Amygdala (tissue), 56 donors: Measurements from ENCODE around the gene OR52I1.

Experiments used
- DNase-seq, 56 donors: peaks; one replicate each; lab custom pipeline; 2025; lab: John Stamatoyannopoulos, UW

The OR52I1 gene, protein sequence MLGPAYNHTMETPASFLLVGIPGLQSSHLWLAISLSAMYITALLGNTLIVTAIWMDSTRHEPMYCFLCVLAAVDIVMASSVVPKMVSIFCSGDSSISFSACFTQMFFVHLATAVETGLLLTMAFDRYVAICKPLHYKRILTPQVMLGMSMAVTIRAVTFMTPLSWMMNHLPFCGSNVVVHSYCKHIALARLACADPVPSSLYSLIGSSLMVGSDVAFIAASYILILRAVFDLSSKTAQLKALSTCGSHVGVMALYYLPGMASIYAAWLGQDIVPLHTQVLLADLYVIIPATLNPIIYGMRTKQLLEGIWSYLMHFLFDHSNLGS

DNA sequence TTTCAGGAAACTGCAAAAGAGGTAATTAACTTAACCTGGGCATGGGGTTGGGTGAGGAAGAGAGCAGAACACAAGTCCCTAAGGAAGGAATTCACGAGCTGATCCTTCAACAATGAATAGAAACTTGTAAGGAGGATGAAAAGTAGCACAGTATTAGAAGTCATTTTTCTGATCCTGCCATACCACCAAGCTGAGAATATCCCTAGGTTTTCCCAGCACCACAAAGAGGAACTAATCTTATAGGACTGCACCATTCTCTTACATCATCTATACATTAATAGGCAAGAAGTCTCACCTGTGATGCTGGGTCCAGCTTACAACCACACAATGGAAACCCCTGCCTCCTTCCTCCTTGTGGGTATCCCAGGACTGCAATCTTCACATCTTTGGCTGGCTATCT is at the start of gene OR52I1:
TSS of gene OR52I1 (plus strand) at position 301 of the 400 bp plus-strand sequence. CDS start at position 301, 0 bp downstream.
- DNase-seq = no peak

DNA sequence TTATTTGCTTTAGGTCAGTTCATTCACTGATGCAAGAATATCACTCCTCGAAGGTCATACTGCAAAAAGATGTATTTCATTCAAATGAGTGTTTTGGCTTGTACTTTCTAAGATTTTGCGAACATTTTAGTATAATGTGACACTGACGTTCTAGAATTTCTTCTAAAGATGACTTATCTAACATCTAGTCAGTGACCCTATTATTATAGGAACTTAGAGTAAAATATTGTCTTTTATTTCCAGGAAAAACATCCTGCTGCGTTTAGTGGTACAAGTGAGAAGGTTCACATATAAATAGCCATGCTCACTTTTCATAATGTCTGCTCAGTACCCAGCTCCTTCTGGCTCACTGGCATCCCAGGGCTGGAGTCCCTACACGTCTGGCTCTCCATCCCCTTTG is 48.9 kb upstream of the OR52I1 start, which contains the start of gene OR52M1:
TSS of gene OR52M1 (plus strand) at position 301 of the 400 bp plus-strand sequence. CDS start at position 301, 0 bp downstream.
- no peak for DNase-seq

DNA sequence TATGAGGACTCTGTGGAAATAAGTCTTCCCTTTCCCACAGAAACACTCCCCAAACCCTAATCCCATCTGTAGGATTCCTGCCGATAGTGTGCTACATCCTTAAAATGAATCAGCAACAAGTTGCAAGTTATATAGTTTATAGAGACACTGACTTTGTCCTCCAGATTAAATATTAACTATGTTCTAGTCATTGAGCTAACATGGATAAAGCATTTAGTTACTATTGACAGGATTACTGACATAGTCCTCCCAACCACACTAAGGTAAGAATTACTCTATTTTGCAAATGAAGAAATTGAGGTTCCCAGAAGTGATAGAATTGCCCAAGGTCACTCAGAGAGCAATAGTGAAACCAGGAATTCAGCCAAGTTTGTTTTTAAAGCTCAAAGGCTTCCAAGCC is 47.0 kb upstream of the OR52I1 start:
- DNase-seq = no peak

DNA sequence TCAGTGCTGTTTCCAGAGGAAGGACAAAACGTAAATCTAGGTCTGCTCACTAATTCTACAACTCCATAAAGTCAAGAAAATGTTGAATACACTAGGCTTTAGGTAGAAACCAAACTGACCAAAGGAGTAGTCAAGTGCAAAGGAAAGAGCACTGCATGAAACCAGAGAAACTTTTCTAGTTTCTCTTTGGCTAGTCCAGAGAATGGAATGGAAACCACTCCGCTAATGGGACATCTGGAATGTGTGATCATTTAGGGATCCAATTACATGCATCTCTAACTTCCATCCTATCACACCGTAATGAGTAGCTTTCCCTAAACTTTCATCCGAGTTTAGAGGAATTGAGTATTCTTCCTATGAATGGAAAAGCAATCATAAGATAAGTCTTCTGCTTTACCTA is 46.4 kb upstream of the OR52I1 start:
- DNase-seq = no peak

DNA sequence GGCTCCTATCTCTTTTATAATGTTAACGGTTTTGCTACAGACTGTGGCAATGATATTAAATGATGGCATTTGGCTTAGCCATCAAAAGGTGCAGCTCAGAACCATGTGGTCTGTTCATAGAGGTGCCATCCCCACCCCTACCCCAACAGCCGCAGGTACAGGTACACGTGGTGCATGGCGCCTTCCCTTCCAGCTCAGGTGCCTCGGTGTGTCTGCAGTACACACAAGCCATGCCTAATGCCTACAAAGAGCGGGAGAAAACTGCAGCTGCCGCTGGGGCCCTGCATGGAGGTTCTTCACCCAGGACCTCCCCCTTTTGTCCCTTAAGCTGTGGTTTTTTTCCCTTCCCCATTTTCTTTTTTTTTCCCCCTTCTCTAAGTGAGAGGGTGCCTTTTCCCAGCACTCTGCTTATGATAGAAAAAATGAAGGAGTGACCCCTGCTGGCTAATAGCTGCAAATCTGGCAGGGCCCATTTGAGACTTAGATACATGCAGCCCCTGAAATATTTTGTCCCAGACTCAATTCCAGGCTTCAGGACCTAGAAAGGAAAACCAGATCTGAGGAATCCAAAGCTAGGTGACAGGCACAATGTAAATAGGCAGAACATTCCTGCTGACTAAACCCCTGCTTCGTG is 42.4 kb upstream of the OR52I1 start:
- no peak for DNase-seq

DNA sequence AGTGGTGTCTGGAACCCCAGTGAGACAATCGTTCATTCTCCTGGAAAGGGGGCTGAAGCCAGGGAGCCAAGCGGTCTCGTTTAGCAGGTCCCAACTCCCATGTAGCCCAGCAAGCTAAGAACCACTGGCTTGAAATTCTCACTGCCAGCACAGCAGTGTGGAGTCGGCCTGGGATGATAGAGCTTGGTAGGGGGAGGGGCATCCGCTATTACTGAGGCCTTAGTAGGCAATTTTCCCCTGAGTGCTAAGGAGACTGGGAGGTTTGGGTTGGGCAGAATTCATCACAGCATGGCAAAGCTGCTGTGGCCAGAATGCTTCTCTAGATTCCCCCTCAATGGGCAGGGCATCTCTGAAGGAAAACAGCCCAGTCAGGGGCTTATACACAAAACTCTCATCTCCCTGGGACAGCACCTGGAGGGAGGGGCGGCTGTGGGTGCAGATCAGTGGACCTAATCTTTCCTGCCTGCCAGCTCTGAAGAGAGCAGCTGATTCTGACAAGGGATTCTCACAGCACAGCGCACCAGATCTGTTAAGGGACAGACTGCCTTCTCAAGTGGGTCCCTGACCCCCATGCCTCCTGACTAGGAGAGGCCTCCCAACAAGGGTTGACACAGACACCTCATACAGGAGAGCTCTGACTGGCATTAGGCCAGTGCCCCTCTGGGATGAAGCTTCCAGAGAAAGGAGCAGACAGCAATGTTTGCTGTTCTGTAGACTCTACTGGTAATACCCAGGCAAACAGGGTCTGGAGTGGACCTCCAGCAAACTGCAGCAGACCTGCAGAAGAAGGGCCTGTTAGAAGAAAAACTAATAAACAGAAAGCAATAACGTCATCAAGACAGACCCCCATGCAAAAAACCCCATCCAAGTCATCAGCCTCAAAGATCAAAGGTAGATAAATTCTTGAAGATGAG is 34.1 kb upstream of the OR52I1 start:
- no peak for DNase-seq

DNA sequence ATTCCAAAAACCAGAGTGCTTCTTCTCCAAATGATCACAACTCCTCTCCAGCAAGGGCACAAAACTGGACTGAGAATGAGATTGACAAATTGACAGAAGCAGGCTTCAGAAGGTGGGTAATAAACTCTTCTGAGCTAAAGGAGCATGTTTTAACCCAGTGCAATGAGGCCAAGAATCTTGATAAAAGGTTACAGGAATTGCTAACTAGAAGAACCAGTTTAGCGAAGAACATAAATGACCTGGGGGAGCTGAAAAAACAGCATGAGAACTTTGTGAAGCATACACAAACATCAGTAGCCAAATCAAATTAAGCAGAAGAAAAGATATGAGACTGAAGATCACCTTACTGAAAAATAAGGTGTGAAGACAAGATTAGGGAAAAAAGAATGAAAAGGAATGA is 33.4 kb upstream of the OR52I1 start:
- DNase-seq = no peak

DNA sequence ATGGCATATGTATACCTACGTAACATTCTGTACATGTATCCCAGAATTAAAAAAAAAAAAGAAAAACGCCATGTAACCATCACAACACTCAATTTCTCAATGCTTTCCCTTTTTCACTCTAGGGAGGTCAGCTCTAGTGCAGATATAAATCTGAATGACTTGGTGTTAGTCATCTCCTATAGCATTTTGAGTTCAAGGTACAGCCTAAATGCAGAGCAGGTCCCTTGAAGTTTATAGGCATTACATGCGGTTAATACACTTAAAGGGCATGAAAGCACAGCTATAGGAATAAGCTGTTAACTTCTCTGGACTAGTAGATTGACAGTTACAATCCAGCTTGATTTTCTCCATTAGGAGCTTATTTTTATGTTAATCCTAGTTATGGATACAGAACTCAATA is 28.5 kb upstream of the OR52I1 start:
- DNase-seq = no peak

DNA sequence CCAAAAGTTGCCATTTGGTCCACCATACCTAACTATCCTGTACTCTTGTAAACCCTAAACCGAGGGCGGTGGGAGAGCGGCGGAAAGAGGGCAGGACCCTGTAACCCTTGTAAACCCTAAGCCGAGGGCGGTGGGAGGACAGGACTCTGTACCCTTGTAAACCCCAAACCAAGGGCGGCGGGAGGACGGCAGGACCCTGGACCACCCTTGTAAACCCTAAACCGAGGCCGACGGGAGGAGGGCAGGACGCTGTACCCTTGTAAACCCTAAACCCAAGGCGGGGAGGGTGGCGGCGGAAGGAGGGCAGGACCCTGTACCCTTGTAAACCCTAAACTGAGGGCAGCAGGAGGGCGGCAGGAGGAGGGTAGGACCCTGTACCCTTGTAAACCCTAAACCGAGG is 24.8 kb upstream of the OR52I1 start:
- no peak for DNase-seq

DNA sequence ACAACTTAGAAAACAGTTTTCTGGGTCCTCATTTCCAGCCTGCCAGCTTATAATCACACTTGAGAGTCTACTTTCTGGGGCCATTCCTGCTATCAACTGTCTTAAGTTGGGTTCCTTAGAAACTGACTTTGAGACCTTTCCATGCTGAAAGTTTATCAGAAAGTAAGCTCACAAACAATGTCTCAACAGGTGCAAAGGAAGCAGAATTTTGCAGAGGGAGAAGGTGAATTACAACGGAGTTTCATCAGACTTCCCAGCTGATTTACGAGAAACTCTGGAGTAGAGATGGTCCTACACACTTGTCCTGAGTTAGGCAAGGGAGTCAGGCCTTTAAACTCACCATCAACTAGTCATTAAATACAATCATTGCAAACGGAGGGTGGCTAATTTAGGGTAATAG is 17.0 kb upstream of the OR52I1 start:
- DNase-seq = no peak

DNA sequence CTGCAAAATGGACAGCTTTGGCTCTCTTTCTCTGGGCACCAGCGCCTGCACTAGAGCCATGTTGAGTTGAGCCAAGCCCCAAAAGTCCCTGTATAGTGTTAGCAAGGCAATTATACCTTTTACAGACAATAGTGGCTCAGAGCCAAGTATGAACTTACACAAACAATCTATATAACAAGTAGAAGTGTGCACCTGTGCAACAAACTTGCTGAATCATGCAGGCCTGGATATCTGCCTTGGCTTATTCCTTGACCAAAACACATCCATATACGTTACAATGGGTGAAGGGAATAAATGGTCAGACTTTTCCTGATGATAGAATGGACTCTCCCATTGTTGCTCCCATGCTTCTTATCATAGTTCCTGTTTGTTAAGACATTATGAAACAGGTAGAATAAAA is 16.1 kb upstream of the OR52I1 start:
- DNase-seq = no peak

DNA sequence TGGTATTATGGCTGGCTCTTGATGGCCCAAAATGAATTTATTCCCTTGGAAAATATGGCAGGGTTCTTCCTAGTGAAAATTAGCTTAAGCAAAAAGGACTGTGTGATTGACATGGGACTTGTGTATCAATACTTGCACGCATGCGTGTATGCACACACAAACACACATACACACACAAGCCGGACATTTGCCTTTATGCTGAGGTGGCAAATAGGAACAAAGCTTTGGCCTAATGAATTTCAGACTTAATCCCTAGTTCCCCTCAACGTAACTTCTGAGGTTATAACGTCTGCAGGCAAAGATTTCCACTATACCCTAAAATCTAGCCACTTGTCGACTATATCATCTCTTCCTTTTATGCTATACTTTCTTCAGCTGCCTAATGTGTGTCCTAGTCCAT is 15.2 kb upstream of the OR52I1 start:
- no peak for DNase-seq

DNA sequence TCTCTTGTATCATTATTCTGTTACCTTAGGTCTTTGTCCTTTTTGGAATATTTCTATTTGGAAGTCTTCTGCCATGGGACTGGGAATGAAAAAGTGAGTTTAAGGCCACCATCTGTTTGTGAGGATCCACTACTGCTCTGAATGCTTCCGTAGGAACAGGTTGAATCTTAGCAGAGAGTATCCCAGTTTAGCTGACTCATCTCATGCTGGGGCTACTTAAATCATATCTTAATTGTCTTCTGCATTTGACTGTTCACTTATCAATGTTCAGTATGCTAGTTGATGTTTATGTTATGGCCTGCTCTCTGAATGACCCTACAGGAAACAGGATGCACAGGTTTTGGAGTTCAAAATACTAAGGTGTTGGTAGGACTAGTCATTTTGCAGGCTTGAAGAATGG is 13.7 kb upstream of the OR52I1 start:
- no peak for DNase-seq

DNA sequence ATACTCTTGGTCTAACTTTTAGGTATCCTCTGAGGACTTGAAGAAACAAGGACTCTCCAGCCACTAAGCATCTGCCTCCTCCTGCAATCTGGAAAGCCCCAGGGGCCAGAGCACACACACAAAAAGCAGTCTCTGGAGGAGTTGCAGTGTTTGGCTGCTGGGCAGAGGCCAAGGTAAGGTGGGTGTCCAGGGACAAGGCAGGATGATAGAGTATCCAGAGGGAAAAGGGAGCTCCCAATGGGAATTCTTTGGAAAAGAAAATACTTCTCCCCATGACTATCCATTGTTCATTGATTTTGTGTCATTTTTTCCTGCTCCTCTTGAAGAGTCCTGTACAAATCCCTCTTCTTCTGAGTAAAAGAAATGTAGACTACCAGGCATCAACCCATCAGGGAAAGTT is 12.4 kb upstream of the OR52I1 start, which contains the start of gene OR52I2:
TSS of gene OR52I2 (plus strand) at position 301 of the 400 bp plus-strand sequence.
- DNase-seq = no peak

DNA sequence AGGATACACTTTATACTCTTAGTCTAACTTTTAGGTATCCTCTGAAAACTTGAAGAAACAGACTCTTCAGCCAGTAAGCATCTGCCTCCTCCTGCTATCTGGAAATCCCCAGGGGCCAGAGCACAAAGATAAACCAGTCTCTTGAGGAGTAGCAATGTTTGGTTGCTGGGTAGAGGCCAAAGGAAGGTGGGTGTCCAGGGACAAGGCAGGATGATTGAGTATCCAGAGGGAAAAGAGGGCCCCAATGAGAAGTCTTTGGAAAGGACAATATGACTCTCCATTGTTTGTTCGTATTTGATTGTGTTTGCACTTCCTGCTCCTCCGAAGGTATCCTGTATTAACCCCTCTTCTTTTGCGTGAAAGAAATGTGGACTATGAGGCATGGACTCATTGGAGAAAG is 4.8 kb upstream of the OR52I1 start:
- DNase-seq = no peak

DNA sequence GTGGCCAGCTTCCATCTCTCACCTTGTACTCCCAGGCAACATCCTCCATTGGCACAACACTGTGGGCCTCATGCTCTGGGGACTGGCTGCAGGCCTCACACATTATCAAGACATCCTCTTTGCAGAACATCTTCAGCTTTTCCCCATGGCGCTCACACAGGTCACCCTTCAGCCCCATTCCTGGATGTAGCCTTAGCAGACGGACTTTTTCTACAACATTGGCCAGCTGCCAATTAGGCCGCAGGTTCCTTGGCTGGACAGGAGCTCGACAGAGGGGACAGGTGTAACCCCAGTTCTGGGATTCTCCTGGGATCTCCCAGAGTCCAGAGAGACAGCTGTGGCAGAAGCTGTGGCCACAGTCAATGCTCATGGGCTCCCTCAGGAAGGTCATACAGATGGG is 11.2 kb downstream of the OR52I1 start:
- peak in 1 of 56 donors; percentile 2 for DNase-seq

DNA sequence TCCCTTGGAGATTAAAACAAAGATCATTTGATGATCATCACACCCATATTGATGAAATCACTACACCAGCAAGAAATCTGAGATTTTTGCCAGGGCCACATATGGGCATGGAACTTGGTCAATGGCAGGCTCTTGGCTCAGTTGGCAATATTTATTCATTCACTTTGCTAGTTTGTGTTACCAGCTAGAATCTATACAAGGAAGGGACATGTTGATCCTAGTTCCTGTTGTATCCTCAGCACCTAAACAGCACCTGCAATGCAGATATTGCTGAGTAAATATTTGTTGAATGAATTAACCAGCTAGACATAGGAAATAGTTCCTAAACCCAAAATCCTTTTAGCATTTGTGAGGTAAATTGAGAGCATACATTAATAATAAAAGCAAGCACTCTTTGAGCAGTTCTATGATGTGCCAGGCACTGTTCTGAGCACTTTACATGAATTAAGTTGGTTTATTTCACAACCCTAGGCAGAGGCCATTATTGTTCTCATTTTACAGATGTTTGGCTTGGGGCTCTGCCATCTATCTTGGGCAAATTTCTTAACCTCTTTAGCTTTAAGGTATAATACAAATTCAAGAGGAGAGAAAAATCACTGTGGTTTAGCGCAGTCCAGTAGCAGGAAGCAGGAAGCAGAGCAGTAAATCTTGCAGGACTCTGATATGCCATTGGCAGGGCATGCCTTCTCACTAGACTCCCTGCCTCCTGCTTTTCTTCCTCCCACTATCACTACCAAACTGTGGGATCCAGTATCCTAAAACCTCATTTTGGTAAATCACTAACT is 12.6 kb downstream of the OR52I1 start:
- DNase-seq = no peak

DNA sequence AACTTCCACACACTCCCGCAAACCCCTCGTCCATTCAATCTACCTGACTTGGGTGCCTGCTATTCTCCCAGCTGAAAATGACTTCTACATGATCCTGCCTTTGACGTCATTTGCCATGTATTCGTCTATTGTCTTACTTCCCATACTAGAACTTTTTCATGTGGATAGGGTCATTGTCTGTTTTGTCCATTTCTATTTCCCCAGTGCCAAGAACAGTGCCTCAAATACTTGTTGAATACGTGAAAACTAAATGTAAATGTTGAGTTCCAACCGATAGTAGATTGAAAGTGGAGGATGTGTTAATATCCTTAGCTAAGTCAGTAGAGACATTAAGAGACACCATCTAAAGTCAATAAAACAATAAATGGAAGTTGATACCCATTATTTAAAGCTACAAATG is 13.3 kb downstream of the OR52I1 start:
- no peak for DNase-seq

DNA sequence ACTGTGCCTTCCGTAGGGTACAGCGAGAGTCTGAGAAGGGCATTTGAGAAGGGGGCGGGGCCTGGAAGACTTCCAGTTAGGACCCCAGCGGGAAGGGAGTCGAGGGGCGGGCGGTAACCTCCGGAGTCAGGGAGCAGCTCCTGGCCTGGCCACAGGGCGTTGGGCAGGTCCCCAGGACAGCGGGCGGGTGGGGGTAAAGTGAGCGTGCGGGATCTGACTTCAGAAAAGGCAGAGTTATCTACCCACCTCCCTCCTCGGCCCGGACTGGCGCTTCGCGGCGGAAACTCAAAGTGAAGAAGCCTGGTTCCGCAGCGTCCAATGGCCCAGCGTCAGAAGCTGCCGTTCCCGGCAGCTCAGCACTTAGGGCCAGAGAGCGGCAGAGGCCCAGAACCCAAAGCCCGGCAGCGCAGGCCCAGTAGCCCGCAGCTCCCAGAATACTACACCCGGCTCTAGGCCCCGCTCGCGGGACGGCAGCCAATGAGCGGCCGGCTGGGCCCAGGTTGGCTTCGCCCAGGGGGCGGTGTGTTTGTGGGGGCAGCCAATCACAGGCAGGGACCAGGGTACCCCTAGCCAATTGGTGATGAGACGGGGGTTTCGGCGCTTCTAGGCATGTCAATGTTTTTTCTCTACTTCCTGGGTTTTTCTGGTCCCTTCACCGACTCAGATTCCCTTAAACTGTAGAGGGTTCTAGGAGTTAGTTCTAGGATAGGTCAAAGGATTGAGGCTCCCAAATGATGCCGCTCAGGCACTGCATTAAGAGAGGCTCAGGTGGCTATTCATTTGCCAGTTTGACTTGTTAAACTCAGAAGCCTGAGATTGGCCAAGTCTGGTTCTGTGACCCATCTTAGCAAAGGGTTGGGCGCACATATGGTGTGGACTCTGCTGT is 14.2 kb downstream of the OR52I1 start, which contains the start of gene TRIM68:
TSS of gene TRIM68 (minus strand) at position 451 of the 886 bp plus-strand sequence. CDS start 2,727 bp downstream, outside the sequence.
- peak; percentile 80 to 97 (median 95) for DNase-seq
